Daoy (cell line): ENCODE results near the gene LRP1. TPM values are rescaled to one million over a fixed set of nuclear protein-coding genes. Genes with fewer than 3 reads are reported as not detected.

Source experiments
- DNase-seq: peaks from one replicate; pipeline ENCODE4 v3.0.0-alpha.2; 2015; ENCODE audit warnings: low read depth
- total RNA-seq: library from RNA; depleted of rRNA; stranded (reverse); fragments of >200 nt; shearing (Covaris generic); gene quantifications from 2 replicates; pipeline ENCODE4 v1.2.3, GENCODE V29; 2014; rRNA removed

The LRP1 gene
- total RNA-seq: 2.8 and 3.9 TPM in 2 replicates

DNA sequence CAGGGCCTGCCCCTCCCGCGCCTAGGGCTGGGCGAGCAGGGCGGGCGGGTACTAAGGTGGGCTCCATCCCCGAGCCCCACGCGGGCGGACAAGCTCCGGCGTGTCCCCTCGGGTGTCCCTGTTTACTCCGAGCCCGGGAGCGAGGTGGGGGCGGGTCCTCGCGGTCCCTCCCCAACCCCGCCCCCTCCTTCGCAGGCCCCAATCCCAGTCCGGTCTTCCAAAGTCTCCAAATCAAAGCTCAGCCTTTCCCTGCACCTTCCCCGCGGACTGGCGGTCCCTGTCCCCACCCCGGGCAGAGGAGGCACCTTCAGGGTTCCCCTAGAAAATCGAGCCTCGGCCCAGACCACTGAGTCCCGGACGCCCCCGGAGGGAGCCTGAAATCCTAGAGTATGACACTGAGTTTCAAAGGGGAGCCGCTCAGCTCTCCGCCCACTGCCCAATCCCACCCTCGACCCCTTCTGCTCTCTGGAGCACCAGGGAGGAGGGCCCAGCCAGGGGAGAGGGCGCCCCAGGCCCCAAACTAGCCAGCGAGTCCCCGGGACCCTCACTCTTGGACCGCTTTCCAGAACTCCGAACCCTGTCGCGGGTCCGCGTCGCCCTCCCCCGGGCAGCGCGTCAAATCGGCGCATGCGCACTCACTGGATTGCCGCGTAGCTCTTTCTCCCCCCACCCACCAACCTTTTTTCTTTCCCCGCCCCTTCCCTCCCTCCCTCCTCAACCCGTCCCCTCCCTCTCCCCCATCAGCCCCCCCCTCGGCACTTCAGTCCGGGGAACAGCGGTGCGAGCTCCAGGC, at the start of gene LRP1:
Gene LRP1 (plus strand): TSS at position 758 of the 793 bp plus-strand sequence. CDS start 482 bp downstream, outside the sequence.
- DNase-seq: peak; percentile 84

- peak; percentile 99 for DNase-seq
These were observed 49.5 kb upstream of the LRP1 start, which contains the start of gene NEMP1 for GRCh38 chr12:57078519-57079404. Gene NEMP1, minus strand, starts transcription at chr12:57078791. Its CDS starts 46 bp downstream, at chr12:57078745.

GRCh38 chr12:57079821-57080220, 48.5 kb upstream of the LRP1 start:
- no peak for DNase-seq

DNA sequence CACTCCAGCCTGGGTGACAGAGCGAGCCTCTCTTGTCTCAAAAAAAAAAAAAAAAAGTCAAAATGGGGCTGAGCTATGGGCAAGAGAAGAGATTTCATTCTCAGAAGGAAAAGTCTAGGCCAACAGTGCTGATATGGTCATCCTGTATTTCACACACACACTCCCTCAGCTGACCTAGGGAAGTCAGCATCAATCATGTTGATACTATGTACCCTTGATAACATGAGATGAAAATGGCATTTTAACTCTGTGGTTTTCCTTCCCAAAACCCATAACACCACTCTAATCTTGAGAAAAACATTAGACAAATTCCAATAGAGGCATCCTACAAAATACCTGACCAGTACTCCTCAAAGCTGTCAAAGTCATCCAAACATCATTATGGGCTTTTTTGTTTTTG, 47.4 kb upstream of the LRP1 start:
- no peak for DNase-seq

DNA sequence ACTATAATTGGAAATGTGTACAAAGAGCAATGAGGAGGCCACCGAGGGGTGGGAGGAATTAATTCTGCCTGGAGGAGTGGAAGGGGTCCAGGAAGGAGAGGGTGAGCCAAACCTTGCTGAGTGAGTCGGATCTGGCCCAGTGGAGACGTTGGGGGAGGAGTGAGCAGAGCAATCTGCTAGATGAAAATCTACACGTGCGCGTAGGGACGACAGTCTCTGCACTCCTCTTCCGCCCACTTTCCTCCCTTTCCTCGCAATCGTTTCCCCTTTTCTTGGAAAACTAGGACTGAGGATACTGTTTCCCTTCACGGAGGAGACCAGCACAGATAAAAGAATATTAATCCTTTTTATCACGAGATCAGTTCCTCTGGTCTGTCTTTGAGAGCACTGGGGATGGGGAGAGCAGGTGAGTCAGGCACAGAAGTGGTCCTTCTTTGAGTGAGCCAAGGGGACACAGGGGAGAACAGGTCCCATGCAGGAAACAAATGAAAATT, 42.2 kb upstream of the LRP1 start:
- DNase-seq: peak; percentile 60

DNA sequence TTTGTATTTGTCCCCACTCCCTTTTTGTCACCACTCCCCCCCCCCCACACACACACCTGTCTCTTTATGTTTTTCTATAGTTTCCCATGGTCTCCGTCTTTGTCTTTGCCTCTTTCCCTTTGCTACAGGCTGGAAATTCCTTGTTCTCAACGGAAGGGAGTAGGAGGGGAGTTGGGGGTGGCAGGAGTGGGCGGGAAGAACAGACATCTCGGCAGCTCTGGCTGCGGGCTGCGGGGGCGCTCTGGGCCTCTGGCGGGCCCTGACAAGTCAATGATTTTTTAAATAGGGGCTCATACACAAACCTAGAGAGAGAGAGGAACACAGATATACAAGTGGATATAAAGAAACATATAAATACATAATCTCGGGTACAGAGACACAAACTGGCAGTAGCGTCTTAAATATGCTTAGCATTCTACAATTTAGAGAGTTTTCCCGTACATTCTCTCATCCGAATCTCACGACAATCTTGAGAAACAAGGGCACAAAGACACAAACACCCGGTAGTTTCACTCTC, 41.7 kb upstream of the LRP1 start:
- peak; percentile 86 for DNase-seq

- DNase-seq: peak; percentile 92
These were observed 41.1 kb upstream of the LRP1 start for GRCh38 chr12:57087010-57087690.

DNA sequence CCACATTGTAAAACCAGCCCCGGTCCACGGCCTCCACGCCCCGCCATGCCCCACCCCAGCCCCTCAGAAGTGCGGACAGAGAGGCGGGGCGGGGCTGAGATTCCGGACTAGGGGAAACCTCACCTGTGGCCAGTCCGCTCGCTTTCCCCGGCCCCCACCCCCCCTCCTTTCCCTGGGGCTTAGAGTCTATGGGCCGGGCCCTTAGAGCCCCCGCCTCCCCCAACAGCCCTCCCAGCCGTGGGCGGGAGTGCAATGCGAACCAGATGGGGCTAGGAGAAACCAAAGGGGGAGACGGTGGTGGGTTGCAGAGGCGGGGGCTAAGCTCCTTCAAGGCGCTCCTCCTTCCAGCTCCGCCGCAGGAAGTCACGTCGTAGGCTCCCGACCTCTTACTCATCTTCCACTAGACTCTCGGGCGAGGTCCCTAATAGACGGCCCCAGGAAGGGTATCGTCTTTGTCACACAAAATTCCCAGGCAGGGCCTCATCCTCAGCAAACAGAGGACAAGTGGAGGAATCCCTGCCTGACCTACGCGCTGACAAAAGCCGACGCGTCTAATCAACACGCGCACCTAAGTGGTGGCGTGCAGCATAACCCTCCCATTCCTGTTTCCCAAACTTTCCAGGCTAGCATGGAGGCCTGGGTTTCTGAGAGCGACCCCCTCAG, 40.5 kb upstream of the LRP1 start:
- DNase-seq: peak; percentile 97

- peak; percentile 97 for DNase-seq
These were observed 39.7 kb upstream of the LRP1 start, which contains the start of gene NAB2 for GRCh38 chr12:57088354-57089270. Gene NAB2, plus strand, starts transcription at chr12:57089114. Its CDS starts 158 bp downstream, at chr12:57089272.

- peak; percentile 63 for DNase-seq
These were observed 38.7 kb upstream of the LRP1 start for GRCh38 chr12:57089271-57090245.

DNA sequence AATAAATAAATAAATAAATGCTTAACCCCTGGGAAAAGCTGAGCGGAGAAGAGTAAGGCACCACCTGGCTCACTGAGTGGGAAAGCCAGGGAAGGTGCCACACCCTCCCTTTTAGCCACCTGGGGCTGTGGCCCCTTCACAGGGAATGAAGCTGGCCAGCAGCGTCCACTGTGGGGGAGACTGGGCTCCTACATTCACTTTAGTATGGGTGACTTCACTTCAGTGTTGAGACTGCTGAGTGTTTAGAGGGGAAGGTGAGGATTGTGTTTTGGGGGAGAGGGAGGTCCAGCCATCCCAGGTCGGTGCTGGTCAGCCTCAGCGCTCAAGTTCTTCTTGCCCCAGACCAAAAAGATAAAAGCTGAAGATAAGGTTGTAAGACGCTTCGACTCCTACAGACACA, 37.8 kb upstream of the LRP1 start:
- no peak for DNase-seq

DNA sequence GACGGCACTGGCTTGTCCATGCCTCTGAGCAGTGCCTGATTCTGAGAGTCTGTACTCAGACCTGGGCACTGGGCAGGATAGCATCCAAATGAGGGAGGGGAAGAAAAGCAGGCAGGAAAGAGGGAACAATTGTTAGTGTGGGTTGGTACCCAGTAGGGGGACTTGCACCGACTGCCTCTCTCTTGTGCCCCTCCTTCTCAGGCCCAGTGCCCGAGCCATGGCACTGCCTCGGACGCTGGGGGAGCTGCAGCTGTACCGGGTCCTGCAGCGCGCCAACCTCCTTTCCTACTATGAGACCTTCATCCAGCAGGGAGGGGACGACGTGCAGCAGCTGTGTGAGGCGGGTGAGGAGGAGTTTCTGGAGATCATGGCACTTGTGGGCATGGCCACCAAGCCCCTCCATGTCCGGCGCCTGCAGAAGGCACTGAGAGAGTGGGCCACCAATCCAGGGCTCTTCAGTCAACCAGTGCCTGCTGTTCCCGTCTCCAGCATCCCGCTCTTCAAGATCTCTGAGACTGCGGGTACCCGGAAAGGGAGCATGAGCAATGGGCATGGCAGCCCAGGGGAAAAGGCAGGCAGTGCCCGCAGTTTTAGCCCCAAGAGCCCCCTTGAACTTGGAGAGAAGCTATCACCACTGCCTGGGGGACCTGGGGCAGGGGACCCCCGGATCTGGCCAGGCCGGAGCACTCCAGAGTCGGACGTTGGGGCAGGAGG, 37.2 kb upstream of the LRP1 start:
- DNase-seq: no peak

DNA sequence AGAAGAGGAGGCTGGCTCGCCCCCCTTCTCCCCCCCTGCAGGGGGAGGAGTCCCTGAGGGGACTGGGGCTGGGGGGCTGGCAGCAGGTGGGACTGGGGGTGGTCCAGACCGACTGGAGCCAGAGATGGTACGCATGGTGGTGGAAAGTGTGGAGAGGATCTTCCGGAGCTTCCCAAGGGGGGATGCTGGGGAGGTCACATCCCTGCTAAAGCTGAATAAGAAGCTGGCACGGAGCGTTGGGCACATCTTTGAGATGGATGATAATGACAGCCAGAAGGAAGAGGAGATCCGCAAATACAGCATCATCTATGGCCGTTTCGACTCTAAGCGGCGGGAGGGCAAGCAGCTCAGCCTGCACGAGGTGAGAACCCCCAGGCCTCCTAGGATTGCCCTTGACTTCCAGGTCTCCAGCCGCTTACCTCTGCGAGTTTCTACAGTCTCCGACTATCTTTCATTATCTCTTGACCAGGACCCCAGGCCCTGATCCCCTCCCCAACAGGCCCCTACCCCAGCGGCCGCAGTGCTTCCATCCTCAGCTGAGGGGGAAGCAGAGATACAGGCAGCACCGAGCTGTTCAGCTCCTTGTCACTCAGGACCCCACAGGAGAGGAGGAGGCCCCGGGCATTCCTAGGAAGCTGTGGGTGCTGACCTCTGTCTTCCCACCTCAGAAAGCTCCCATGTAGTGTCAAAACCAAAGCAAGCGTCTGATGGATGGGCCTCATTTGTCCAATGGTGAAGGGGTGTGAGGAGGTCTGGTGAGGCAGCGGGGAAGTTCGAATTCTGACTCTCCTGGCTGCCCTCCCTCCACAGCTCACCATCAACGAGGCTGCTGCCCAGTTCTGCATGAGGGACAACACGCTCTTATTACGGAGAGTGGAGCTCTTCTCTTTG, 36.4 kb upstream of the LRP1 start:
- no peak for DNase-seq

- DNase-seq: no peak
These were observed 35.8 kb upstream of the LRP1 start for GRCh38 chr12:57092529-57092862.

- DNase-seq: no peak
These were observed 35.3 kb upstream of the LRP1 start for GRCh38 chr12:57092876-57093414.

- peak; percentile 86 for DNase-seq
These were observed 34.7 kb upstream of the LRP1 start for GRCh38 chr12:57093415-57094207.
